GM18502 (cell line): Measurements from ENCODE around the gene IRF5.
"Not testable (repeated sequence)": the region's sequence is repeated elsewhere in the genome, so short reads cannot be mapped to it uniquely, and the experiment has no call there.

Experiments
- ATAC-seq: cut with Tn5 transposase; IDR thresholded peaks from one replicate; pipeline ENCODE4 v1.9.1; 2021; ENCODE audit warnings: mild to moderate bottlenecking; ENCODE audit not compliant: unreplicated experiment, poor library complexity

The IRF5 gene

DNA sequence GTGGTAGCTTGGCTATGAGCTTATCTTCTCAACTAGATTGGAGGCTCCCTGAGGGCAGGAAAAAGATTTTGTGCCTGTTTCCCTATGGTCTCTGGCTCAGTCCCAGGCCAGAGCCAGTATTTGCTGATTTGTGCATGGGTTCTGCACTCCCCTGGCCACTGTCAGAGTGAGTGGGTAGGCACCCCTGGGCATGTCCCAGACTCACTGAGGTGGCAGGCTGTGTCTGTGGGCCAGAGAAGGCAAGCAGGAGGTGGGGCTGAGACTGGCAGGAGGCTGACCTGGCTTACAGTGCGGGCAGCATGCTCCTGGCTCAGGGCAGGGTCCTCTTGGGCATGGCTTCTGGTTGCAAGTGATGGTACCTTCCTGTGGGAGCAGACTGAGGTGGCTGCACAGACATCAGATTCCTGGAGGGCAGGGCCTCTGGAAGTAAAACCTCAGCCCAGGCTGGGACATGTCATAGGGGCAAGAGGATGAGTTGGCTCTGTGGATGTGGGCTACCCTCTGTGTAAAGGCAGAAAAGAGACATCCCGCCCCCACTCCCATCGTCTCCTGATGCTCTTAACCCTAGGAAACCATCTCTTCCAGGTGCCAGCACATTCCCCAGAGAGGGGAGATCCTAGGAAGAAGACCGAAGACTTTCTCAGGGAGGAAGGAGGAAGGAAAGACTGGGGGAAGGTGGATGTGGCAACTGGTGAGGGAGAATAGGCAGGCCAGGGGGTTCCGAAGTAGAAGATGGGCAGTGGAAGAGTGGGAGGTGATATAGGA is 31.5 kb upstream of the IRF5 start:
- no peak for ATAC-seq

DNA sequence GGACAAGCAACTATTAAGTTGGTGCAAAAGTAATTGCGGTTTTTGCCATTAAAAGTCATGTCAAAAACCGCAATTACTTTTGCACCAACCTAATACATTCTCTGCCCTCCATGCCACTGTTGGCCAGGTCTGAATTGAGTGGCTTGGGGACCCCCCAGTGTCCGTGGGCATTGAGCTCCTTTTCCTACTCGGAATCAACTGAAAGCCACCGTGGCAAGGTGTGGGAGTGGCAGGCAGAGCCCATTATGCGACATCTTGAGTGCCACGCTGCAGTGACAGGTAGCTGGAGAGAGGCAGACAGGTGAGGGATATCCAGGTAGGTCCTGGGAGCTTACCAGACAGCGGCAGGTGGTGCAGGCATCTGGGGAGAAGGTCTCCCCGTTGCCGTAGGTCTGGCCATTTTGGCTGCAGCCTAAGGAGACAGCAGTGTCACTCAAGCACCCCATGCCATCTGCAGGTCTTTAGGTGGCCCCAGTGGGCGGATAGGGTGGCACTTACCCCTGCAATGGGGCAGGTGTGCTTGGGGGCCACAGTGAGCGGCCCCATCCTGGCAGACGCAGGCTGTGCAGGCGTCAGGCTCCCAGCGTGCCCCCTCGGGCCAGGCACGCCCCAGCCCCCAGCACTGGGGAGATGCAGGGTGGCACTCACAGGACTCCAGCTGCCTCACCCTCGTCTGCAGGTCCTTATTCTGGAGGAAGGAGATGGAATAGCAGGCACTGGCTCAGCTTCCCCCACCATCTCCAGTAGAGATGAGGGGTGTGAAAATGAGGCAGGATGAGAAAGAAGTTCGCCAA is 30.8 kb upstream of the IRF5 start:
- no peak for ATAC-seq

DNA sequence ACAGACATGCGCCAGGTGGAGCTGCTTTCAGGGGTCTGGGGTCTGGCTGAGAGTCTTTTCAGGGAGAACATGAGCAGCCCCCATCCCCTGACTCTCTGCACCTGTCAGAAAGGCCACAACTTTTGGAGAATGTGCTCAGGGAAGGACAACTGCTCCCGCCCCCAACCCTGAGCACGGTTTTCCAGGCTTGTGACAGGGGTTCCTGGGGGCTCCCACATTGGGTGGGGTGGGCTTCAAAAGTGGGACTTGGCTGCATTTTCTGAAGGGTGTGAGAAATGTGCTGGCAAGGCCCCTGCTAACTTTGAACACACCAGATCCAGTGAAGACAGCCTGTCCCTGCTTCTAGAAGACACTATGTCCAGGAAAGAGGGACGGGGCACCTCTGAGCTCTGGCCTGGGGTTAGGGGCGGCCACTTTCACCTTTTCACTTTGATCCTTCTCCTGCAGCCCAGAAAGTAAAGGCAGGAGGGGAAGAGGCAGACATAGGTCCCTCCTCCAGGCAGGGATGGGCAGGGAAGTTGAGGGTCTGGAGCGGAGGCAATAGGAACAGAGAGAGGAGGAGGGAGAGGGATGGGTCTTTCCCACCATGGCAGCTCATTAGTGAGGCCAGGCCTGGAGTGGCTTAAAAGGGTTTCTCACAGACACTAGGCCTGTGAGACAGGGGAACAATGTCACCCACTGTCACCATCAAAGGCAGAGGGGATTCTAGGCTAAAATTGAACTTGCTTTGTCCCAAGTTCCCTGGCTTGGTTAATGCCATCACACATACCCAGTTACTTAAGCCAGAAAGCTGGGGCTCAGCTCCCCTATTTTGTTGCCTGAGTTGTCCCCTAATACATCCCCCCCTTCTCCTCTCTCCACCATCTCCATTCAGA is 28.7 kb upstream of the IRF5 start:
- ATAC-seq, result no peak

GRCh38 chr7:128909625-128910568 is 27.8 kb upstream of the IRF5 start:
- ATAC-seq, result no peak

GRCh38 chr7:128910569-128910945 is 27.2 kb upstream of the IRF5 start, which contains the start of gene KCP:
TSS of gene KCP (minus strand) at chr7:128910709. CDS start at chr7:128910676, 33 bp downstream.
- no peak for ATAC-seq

DNA sequence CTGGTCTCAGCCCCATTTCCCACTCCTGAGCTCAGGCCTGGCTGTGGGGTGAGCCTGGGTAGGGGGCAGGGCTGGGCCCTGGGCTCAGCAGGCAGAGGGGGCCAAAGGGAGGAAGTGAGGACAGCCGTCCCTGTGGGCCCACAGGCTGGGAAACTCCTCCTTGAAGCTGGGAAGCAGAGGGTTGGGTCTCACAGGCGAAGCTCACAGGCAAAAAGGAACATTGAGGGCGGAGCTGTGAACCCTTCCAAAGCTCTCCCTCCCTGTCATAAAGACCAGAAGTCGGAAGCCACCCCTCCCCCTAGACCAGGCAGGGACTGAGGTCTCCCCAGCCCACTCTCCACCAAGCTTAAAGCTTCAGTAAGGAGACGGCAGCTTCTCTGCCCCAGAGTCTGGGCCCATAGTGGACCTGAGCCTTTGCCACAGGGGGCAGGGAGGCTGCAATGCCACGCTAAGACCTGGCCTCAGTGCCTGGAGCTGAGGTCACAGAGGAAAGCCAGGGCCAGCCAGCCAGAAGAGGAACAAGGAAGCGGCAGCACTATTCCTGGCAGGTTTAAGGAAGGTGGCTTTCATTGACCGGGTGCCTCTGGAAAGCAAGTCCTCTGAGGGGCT is 26.2 kb upstream of the IRF5 start:
- ATAC-seq, result no peak

GRCh38 chr7:128912281-128912680 is 25.4 kb upstream of the IRF5 start:
- ATAC-seq, result no peak

- ATAC-seq, result not testable (repeated sequence)
Measured at GRCh38 chr7:128912709-128913495, 24.8 kb upstream of the IRF5 start.

DNA sequence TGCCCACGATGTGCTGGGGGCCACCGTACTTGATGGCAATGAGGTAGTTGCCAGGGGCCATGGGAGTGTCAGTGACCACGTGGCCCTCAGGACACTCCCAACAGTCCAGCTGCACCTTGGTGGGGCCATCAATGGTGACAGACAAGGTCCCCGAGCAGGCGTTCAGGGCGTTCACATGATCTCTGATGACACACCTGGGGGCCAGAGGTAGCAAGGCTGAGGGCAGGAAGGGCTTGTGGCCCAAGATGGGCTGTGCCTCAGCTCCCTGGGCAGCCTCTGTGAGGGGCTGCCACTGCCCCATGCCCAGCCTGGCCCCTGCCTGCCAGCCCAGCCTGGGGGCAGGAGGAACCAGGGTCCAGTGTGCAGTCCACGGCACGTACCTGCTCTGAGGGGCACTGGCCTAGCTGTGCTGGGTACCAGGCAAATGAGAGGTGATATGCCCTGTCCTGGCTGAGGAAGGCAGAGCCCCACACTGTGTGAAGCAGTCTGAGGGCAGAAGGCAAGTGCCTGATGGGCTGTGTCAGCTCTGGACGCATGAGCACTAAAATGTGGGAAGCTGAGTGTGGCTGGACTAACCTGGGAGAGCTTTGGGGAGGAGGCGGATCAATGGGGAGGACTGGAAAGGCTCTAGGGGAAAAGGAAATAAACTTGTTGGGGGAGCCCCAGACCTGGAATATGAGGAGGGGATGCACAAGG is 23.7 kb upstream of the IRF5 start:
- ATAC-seq, result no peak

- peak; percentile 64 for ATAC-seq
Measured at GRCh38 chr7:128914566-128915151, 23.1 kb upstream of the IRF5 start.

- ATAC-seq, result peak; percentile 18
Measured at GRCh38 chr7:128915271-128915819, 22.4 kb upstream of the IRF5 start.

DNA sequence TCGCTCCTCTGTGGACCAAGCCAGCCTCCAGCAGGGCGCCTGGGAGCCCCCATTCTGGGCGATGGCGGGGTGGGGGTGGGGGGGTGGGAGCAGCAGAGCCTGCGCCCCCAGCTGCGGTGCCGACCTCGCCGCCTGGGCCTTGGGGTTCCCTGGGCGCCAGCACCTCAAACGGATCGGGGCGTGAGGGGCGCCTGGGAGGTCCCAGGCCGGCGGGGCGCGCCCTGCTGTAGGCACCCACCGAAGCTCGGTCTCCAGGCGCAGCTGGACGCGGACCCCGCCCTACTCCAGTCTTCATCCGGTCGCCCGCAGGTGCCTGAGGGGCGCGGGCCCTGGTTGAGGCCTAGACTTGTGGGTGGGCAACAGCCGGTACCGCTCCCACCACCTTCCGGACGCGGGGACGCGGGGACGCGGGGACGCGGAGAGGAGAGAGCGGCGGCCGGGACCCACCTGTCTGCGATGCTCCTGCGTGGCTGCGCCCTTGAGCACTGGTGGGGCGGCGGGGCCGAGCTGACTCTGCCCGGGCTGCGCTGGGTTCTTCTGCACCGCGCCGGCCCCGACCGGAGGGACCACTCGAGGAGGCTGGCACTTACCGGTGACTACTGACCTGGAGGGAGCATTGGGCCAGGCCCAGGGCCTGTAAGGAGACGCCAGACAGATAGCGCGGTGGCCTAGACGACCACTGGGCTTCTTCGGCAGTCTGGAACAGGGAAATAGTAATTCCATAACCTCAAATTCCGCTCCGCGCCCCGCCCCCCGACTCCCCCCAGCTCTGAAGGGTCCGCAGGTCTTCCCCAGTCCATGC is 21.7 kb upstream of the IRF5 start:
- no peak for ATAC-seq

DNA sequence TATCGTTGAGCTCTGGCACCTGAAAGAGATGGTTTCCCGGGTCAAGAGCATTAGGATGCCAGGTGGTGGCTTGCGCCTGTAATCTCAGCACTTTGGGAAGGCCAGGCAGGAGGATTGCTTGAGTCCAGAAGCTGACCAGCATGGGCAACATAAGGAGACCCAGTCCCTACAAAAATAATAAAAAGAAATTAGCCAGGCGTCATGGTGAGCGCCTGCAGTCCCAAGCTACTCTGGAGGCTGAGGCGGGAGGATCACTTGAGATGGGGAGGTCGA is 21.1 kb upstream of the IRF5 start:
- ATAC-seq, result no peak

DNA sequence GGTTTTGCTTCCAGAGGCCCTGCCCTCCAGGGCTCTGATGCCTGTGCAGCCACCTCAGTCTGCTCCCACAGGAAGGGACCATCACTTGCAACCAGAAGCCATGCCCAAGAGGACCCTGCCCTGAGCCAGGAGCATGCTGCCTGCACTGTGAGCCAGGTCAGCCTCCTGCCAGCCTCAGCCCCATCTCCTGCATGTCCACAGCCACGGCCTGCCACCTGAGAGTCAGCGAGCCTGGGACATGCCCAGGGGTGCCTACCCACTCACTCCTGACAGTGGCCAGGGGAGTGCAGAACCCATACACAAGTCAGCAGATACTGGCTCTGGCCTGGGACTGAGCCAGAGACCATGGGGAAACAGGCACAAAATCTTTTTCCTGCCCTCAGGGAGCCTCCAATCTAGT is 20.6 kb upstream of the IRF5 start:
- no peak for ATAC-seq

DNA sequence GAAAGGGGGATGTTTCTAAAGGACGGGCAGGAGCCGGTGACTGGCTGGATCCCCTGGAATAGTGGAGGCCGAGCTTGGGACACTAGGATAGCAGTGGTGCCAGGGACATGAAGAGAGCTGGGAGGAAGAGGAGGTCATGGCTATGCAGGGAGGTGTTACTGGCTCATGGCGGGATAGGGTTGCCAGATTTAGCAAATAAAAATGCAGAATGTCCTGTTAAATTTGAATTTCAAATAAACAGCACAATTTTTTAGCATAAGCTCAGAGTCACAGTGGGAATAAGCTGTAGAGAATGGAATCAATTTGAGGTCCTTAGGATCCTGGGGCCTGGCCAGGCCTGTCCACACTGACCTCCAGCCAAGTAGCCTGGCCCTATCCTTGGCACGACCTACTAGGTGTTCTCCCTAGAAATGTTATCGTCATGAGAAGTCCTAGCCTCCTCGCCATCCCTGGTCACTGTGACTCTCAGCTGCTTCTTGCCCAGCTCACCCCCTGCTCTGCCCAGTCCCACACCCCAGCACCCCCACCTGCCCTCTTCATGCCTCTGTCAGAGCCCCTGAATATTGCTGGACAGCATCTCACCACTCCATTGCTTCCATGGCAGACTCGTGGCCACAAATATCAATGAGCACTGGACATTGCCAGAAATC is 19.6 kb upstream of the IRF5 start:
- ATAC-seq, result no peak

DNA sequence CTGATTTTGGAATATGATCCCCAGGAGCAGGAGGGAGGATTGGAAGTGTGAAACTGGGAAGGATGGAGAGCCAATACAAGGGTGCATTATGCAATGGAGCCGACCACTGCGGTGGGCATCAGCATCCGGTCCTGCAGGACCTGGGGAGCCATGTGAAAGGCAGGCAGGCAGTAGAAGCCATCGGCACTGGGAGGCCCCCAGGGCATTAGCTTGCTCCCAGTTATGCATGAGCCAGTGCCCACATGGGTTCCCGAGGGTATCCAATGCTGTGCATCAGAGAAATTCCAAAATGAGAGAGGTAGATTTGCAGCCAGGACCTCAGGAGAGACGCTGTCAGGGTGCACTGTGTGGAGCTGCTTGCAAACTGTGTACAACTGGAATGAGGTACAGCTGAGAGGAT is 18.5 kb upstream of the IRF5 start:
- no peak for ATAC-seq
